HuH-7 (cell line): ENCODE measurements around the gene PALMD.

Experiments
- DNase-seq: peaks from one replicate; pipeline ENCODE4 v3.0.0; 2011; ENCODE audit warnings: low spot score

The PALMD gene

GRCh38 chr1:99645699-99646531 is at the start of gene PALMD:
TSS of gene PALMD (plus strand) at chr1:99646113. CDS start at chr1:99646318, 205 bp downstream.
- no peak for DNase-seq

- DNase-seq: no peak
Observed at GRCh38 chr1:99598738-99599411, 47.0 kb upstream of the PALMD start.

GRCh38 chr1:99599678-99600175 is 46.2 kb upstream of the PALMD start:
- DNase-seq: no peak

GRCh38 chr1:99600782-99601181 is 45.1 kb upstream of the PALMD start:
- no peak for DNase-seq

- no peak for DNase-seq
Observed at GRCh38 chr1:99601208-99601607, 44.7 kb upstream of the PALMD start.

GRCh38 chr1:99601709-99602403 is 44.1 kb upstream of the PALMD start:
- no peak for DNase-seq

- no peak for DNase-seq
Observed at GRCh38 chr1:99602404-99602969, 43.4 kb upstream of the PALMD start.

GRCh38 chr1:99603699-99604560 is 42.0 kb upstream of the PALMD start:
- no peak for DNase-seq

- no peak for DNase-seq
Observed at GRCh38 chr1:99606306-99606705, 39.6 kb upstream of the PALMD start.

GRCh38 chr1:99607590-99607989 is 38.3 kb upstream of the PALMD start:
- no peak for DNase-seq

GRCh38 chr1:99608058-99608457 is 37.9 kb upstream of the PALMD start:
- no peak for DNase-seq

- DNase-seq: no peak
Observed at GRCh38 chr1:99613716-99614115, 32.2 kb upstream of the PALMD start.

GRCh38 chr1:99614728-99615127 is 31.2 kb upstream of the PALMD start:
- DNase-seq: no peak

GRCh38 chr1:99619583-99619982 is 26.3 kb upstream of the PALMD start:
- DNase-seq: no peak

GRCh38 chr1:99621340-99621901 is 24.5 kb upstream of the PALMD start:
- DNase-seq: no peak

- no peak for DNase-seq
Observed at GRCh38 chr1:99622702-99623347, 23.1 kb upstream of the PALMD start.

GRCh38 chr1:99623554-99623953 is 22.4 kb upstream of the PALMD start:
- DNase-seq: no peak

- DNase-seq: no peak
Observed at GRCh38 chr1:99627615-99628014, 18.3 kb upstream of the PALMD start.

- no peak for DNase-seq
Observed at GRCh38 chr1:99629164-99629563, 16.7 kb upstream of the PALMD start.

- no peak for DNase-seq
Observed at GRCh38 chr1:99634971-99635624, 10.8 kb upstream of the PALMD start.
